KBM-7 (cell line): Measurements from ENCODE around the gene RINL.

ENCODE experiments used
- DNase-seq: peaks from one replicate; pipeline ENCODE4 v3.0.0-alpha.2; 2015
- in situ Hi-C: fragments of 300-500 bp; cut with MboI; formaldehyde crosslinking; loops from 2 replicates; pipeline ENCODE4 v1.14.3; 2020; ENCODE audit warnings: low sequenced_read_pairs, low pct_unique_long_range_greater_than_20kb, mixed read lengths

RINL gene

DNA sequence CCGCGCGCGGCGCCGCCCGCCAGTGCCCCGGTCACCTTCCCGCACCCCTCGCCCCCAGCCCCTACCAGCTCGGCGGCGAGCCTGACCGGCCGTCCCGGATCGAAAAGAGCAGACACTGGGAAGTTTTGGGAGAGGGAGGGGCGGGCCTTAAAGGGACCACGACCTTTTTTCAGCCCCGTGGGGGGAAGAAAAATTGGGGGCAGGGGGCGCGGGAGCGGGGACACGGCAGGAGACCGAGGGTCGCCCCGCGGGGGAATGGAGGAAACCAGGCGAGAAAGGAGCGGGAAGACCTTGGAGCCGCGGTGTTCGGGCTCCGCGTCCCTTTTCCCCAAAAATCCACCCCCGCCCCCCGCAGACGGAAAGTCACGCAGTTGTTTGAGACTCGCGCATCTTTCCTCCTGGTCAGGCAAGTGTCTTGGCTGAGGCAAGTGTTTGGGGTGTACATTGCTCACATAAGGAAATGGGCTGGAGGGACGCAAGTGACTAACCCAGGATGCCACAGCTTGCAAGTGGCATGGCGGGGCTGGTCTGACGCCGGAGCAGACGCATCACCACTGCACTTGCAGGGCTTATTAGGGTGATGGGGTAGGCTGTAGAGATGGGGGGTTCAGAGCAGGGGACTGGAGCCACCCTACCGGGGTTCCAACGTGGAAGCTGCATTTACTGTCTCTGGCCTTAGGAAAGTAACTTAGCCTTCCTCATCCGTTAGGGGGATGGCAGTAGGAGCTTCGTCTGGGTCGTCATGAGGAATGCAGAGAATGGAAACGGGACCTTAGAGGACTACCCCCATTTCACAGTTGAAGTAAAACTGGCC, 25.6 kb downstream of the RINL start:
- in situ Hi-C loops, result no loop called here
- DNase-seq, result peak; percentile 52

DNA sequence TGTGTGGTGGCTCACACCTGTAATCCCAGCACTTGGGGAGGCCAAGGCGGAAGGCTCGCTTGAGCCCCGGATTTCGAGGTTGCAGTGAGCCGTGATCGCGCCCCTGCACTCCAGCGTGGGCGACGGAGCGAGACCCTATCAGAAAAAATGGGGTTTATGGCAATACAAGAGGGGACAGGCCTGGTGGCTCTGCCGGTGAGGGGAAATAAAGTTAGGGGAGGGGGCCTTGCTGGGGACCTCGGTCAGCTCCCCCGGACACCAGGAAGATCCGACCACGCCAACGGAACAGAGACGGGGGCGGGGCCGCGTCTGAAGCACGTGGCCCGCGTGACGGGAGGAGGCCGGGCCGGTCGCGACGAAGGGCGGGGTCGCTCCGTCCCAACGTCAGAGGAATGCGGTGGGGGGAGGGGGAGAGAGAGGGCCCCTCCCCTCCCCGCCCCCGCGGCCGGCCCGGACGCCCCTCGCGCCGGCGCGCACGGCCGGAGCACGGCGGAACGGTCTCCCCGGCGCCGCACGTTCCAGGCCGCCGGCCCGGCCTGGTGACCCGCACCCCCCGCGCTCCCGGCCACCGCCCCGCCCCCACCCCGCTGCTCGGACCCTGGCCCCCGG, 26.3 kb downstream of the RINL start:
- peak; percentile 82 for DNase-seq
- in situ Hi-C loops, result no loop called here

DNA sequence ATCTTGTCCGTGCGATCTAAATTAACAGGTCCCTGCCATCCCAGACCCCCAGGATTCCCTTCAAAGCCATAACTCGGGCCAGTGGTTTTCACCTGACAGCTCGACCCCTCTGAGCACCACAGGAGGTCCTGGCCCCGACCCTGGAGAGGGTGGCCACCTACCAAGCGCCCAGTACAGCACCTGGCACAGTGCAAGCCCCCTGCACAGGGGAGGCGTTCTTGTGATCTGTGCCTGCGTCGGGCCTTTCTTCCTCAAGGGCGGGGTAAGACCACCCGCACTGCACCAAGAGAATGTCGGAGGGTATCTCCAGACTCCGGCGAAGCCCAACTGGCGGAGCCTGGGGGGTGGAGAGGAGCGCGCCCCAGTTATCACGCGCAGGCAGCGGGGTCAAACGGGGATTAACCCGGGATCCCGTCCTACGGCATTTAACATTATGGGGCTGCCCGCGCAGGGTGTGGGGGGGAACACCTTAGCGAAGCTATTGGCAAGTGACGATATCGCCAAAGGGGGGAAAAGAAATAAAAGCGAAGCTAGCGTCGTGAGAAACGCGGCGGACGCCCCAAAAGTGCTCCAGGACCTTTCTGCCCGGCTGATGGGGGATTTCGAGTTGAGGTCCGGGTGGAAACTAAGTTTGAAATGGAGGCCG, 27.0 kb downstream of the RINL start:
- in situ Hi-C loops, result no loop called here
- DNase-seq, result no peak

DNA sequence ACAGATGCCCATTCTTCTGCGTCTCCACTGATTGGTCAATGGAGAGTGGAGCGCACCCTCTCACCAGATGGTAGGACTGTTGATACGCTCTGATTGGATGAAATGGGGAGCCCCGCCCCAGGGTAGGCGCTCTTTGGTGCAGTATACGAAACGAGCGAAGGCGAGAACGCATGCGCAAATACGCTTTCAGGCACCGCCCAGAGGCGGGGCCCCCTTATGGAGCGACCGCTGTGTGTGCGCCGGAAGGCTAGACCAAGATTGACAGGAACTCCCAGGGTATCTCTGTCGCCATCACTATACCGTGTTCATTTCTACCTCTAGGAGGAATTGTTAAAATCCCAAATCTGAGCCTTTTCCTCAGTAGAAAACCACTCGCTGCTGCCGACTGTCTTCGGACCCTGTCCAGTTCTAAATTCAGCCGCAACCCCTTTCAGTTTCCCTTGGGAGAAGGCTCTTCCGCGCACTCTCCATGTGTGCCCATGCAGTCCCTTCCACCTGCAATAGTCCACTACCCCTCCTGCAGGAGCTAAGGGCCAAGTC, 27.6 kb downstream of the RINL start:
- in situ Hi-C loops, result no loop called here
- DNase-seq, result no peak

DNA sequence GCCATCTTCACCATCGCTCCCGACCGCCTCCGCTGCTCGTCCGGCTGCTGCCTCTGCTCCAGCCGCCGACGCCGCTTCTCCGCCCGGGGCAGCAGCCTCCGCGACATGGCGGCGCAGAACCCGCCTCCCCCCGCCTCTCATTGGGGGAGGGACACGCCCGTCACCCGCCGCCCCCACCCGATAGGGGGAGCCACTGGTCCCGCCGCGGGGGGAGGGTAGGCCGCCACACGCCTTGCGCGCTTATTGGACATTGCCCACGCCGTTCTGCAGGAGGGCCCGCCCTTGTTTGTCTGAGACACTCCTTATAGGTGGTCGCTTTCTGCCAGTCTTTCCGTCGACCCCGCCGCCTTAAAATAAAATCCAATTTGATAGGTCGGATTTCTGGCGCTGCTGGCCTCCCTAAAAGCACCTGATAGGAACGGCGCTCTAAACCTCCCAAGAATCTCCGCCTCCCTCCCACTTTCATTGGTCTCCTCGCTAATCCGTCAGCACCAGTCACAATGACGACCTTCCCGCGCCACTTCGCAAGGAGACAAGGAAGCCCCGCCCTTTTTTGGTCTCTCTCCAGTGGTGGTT, 28.1 kb downstream of the RINL start, which contains the start of gene HNRNPL:
TSS of gene HNRNPL (minus strand) at position 127 of the 576 bp plus-strand sequence. CDS start at position 107, 20 bp downstream.
- in situ Hi-C loops, result no loop called here
- peak; percentile 100 for DNase-seq

DNA sequence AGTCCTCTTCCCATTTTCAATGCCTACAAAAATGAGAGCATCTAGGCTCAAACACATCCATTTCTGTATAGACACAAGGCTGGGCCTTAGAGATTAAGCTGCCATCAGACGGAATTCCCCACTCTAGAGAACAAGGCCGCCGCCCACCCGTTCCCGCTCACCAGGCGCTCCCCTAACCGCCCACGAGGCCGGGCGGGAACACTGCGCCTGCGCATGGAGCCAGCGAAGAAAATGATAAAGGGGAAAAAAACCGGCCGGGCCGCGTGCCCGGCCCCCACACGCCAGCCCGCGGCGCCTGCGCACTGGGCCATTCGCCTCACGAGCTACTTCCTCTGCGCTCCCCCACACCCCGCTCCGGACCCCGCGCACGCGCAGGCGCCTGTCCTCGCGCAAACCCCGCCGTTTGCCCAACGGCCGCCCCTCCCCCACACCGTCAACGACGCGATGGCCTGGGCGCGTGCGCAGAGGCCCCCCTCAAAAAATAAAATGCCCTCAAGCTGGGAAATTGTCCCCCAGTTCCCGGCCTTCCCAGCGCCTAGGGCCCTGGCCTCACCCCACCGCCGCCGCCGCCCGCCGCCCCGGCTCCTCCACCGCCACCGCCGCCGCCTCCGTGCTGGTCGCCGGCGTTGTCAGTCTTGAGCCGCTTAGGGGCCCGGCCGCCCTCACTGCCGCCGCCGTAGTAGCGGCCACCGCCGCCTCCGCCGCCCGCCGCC, 28.8 kb downstream of the RINL start:
- DNase-seq, result peak; percentile 97
- in situ Hi-C loops, result no loop called here

DNA sequence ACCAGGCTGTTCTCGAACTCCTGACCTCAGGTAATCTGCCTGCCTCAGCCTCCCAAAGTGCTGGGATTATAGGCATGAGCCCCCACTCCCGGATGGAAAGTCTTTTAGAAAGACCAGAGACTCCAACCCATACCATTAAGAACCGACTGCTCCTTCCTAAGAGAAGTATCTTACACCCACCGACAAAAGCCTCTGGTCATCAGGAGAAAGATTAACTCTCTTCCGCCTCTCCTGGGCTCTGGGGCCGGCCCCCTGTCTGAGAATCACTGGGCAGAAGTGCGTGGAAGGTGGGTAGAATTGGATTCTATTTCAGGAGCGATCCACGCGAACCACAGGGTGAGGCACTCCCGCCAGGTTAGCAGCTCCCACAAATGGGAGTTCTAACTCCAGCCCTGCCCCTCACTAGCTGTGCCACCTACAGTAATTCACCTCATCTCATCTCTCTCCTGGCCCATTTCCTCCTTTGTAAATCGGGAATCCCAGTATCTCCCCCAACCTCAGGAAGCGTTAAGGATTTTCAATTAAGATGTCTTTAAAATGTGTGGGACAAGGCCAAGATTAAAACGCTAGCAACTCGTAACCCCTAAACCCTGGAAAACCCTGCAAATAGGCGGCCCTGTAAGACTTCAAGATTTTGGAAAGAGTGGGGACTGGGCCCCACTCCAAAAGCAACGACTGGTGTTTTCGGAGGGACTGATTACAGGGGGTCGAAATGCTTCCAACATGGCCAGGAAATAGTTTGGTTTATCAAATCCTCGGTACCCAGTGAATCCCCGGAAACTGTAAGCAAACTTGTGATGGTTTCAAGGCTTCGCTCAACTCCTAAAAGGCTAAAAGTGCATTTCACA, 29.6 kb downstream of the RINL start:
- in situ Hi-C loops, result no loop called here
- DNase-seq, result no peak

DNA sequence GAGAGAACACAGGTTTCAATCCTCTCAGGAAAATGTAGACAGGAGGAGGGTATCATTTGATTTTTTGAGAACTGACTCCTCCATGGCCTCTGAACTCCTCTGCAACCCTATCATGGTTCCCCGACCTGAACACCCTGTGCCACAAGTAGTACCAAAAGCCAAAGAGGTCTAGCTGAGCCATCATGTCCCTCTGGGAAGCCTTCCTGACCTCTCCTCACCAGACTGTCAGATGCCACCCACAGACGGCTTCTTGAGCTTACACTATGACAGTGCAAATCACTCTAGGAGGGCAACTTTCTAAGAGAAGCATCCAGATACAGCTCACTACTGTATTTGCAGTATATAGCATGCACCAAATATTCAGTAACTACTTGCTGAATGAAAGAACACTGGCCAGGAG, 32.0 kb downstream of the RINL start:
- no peak for DNase-seq
- in situ Hi-C loops, result no loop called here

DNA sequence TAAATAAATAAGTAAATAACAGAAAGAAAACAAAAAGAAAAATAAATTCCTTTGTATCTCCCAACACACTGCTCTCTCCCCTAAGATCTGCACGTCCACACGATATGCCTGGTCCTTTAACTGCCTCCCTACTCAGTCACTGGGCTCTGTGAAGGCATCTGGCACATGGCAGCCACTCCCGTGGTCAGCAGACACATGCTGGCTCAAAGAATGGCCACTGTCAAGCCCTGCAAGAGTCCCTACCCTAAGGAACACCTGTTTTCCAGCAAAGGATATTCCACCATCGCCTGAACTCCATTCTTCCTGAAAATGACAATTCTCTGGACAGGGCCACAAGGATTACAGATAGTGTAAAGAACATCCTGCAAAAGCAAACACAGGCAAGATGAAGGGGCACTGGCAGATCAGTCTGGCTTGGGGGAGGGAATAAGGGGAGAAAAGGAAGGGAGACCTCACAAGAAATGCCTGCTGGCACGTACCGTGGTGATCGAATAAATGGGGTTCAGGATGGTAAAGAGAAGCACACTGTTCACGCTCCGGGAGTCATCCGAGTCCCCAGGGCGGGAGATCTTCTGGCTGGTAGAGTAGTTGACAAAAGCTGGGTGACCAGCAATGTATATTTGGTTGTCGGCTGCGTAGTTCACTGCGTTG, 32.6 kb downstream of the RINL start:
- DNase-seq, result no peak
- in situ Hi-C loops, result no loop called here

DNA sequence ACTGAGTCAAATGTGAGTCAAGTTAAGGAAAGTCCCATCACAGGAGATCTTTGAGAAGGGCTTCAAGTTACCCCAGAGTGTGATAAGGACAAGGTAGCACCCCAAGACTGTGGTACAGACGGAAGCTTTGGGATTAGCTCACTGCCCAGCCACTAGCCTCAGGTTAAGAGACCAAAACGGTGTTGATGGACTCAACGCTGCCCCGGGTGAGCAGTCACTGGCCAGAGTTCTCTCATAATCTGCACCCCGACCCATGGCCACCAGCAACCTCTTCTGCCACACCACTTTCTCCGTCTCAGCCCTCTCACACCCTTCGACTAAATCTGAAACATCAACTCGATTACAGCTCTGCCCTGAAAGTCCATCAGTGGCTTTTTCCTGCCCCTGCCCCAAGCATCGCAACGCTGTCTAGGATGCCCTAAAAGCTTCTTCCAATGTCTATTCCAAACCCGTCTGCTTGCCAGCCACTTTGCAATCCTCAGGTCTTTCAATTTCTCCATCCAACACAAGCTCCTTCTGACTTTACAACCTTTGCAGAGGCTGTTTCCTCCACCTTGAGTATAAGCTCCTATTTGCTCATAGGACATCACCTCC, 33.9 kb downstream of the RINL start:
- DNase-seq, result no peak
- in situ Hi-C loops, result no loop called here

DNA sequence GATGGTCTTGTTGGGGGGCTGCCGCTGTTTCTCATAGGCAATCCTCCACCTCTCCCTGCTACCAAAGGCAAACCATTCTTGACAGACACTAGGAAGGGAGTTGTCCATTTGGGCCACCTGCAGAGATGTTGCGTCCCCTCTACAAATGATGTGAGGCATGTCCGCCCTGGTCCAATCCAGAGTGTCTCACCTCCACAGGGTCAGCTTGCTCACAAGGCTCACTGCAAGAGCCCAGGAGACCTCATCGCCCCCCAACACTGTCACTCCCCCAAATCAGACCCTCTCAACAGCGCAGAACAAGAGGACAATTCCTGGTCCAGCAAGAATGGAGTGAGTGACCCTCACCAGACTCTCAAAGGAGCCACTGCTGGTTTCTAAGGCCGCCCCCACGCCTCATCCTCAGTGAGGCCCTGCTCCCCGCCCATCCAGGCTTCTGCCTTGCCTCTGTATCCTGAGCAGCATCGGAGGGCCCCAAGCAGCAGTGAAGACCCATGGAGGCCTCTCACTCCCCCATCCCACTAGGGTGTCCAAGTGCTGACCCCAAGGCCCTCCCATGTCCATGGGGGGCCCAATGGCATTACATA, 34.8 kb downstream of the RINL start:
- no peak for DNase-seq
- in situ Hi-C loops, result no loop called here

DNA sequence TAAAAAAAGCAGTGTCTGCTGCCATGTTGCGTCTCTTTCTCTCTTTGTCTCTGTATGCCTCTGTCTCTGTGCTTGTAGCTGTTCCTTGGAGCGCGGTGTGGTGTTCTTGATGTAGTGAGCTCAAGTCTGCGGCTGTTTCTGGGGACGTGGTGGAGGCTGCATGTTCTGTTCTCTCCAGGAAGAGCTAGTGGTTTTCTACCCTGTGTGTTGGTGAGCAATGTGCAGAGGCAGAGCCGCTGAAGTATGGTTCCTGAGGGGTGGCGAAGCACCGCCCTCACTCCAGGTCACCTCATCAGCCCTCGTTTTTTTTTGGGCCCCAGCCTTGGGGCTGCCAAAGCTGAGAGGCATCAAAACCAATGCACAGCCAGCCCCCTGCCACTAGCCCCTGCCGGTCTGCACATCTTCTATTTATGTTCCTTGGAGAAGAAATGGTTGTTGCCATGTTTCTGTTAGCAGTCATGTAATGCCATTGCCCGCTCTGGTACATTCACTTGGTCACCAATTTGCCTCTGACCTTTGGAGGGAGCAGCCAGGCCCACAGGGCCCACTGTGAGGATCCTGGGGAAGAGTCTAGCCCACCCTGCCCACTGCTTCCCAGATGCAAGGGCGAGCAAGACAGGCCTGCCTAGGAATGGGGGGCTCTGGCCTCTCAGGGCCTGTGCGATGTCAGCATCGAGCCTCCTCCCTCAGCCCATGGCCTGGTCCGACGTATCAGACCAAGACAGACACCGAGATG, 35.5 kb downstream of the RINL start:
- DNase-seq, result no peak
- in situ Hi-C loops, result no loop called here

DNA sequence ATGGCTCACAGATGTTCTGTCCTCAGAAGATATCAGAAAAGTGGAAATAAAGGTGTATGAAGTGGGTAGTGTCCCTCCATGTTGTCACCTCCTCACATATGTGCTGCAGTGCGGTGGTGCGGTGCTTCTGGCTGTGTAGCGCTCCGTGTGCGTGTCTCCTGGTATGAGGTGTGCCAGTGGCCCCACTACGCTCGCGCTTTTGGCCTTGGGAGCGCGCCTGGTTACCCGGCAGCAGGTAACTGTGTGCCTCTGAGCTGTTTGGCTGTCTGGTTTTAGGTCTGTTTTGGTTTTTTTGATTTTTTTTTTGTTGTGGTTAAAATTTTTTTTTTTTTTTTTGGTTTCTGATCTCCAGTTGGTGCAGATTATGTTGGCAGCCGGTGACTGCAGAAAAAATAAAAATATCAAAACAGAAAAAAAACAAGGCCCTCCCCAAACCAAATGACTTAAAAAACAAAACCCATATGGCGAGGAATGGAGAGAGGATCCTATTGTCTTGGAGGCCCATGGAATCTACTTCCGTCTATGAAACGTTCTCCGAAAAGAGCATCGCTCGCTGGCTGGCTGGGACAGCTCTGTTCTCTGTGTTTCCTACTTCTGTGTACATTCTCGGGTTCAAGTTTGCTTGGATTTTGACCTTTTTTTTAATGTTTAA, 36.2 kb downstream of the RINL start:
- DNase-seq, result no peak
- in situ Hi-C loops, result no loop called here

DNA sequence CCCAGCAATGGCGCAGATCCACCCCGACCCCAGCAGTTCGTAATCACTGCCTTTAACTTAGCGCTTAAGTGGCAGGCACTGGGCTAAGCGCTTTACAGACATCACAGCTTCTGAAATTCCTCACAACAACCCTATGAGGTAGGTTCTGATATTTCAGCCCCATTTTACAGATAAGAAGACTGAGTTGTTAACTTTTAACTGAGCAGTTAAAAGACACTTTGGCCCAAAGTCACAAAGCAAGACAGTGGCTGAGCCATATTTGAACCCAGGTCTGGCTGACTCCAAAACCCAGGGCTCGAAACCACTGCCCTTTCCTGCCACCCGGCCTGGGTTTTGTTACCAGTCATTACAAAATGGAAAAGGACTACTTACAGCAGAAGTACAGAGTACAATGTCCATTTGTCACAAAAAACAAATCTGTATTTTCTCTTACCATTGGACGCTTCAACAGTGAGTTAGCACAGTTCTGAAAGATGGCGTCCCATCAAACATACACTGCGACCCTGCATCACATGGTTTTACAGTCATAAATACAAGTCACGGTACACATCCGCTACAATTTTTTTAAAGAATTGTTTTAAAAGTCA, 36.8 kb downstream of the RINL start:
- no peak for DNase-seq
- in situ Hi-C loops, result no loop called here

DNA sequence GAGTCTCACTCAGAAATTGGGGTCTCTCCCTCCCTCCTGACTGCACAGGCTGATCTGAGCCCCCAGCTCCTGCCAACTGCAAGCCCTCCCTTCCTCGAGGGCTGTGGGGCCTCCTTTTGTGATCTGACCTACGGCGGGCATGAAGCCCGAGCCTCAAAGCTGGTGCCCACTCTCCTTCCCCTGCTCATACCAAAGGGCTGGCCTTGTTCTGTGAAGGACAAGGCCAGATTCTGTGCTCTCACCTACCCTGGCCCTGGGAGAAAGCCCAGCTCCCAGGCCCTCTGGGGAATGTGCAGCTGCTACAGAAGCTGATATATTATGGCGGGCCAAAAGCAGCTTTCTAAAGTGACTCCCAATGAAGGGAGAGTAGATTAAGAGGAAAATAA, 37.5 kb downstream of the RINL start:
- in situ Hi-C loops, result no loop called here
- DNase-seq, result no peak
